GM13977 (cell line): Measurements from ENCODE around the gene BLOC1S3.

Experiments
- DNase-seq: peaks from one replicate; pipeline ENCODE4 v3.0.0; 2012; ENCODE audit warnings: low spot score
- CTCF ChIP-seq: IDR thresholded peaks from 2 replicates; pipeline ENCODE4 v1.5.1; 2012; ENCODE audit warnings: mild to moderate bottlenecking, control low read depth; ENCODE audit not compliant: insufficient read depth; ENCODE audit errors: extremely low read depth, missing control alignments
- in situ Hi-C: fragments of 300-500 bp; cut with MboI; formaldehyde crosslinking; loops from one replicate; pipeline ENCODE4 v1.12.0; 2022; ENCODE audit warnings: low sequenced_read_pairs, low pct_unique_long_range_greater_than_20kb, mixed read lengths, inconsistent platforms; ENCODE audit not compliant: unreplicated experiment

The BLOC1S3 gene

GRCh38 chr19:45146251-45146650 lies 32.3 kb upstream of the BLOC1S3 start:
- in situ Hi-C loops, result no loop called here
- peak; percentile 17 for DNase-seq
- no peak for TF ChIP-seq CTCF

GRCh38 chr19:45146741-45147205 lies 31.8 kb upstream of the BLOC1S3 start:
- TF ChIP-seq CTCF, result no peak
- in situ Hi-C loops, result no loop called here
- DNase-seq, result no peak

- in situ Hi-C loops, result no loop called here
- no peak for DNase-seq
- no peak for TF ChIP-seq CTCF
Measured at GRCh38 chr19:45147835-45148676, 30.5 kb upstream of the BLOC1S3 start.

- in situ Hi-C loops, result no loop called here
- DNase-seq, result no peak
- no peak for TF ChIP-seq CTCF
Measured at GRCh38 chr19:45149129-45149528, 29.5 kb upstream of the BLOC1S3 start.

DNA sequence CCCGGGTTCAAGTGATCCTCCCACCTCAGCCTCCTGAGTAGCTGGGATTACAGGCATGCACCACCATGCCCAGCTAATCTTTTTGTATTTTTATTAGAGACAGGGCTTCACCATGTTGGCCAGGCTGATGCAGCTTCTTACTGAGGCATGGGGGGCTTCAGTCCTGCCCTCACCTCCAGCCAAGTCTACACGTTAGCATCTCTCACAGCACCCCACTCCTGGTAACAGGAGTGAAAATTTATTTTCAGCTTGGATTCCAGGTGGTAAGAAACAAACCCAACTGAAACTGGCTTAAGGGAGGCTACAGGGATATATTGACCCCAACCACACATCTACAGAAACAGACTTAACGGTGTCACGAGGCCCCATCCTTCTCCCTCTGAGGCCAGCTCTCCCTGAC lies 28.4 kb upstream of the BLOC1S3 start:
- DNase-seq, result no peak
- in situ Hi-C loops, result no loop called here
- no peak for TF ChIP-seq CTCF

DNA sequence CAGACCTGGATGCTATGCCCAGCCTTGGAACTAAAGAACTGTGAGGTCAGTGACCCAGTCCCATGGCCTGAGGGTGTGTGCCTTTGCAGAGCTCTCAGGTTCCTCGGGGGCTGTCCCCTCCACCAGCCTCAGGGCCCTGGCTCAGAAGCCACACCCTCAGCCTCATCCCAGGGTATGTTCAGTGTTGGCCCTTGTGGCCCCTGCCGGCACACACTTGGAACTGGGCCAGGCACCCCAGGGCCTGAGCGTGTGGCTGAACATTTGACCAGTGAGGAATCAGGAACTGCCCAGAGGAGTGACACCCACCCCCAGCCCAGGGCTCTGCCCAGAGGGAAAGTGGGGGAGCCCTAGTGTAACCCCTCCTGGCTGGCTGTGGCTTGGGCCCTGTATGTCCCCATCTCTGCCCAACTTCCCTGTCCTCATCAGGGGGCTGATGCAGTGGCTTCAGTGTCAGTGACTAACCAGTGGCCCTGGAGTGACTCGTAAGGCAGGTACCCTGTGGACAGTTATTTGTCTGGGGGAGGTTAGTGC lies 27.8 kb upstream of the BLOC1S3 start:
- peak; percentile 18 for DNase-seq
- no peak for TF ChIP-seq CTCF
- in situ Hi-C loops, result no loop called here
